Type B pancreatic cell (in vitro differentiated cells): ENCODE data around the gene COL26A1. TPM values are rescaled to one million over a fixed set of nuclear protein-coding genes. Genes with fewer than 3 reads are reported as not detected.
"Not testable (repeated sequence)": the region's sequence is repeated elsewhere in the genome, so short reads cannot be mapped to it uniquely, and the experiment has no call there.

Experiments
- DNase-seq: peaks from one replicate; pipeline ENCODE4 v3.0.0; 2021; ENCODE audit warnings: mixed read lengths; ENCODE audit not compliant: unreplicated experiment; ENCODE audit errors: extremely low spot score
- H3K27ac Mint-ChIP-seq: 2 replicates; pipeline ENCODE4 v1.8.0; 2021; ENCODE audit warnings: mild to moderate bottlenecking, mixed read lengths
- H3K27me3 Mint-ChIP-seq: 2 replicates; pipeline ENCODE4 v1.8.0; 2021; ENCODE audit warnings: mixed read lengths
- H3K36me3 Mint-ChIP-seq: 2 replicates; pipeline ENCODE4 v1.8.0; 2021; ENCODE audit warnings: mixed read lengths
- H3K4me1 Mint-ChIP-seq: one replicate; pipeline ENCODE4 v1.8.0; 2021; ENCODE audit warnings: mixed read lengths; ENCODE audit not compliant: unreplicated experiment
- H3K4me3 Mint-ChIP-seq: 2 replicates; pipeline ENCODE4 v1.8.0; 2021; ENCODE audit warnings: mild to moderate bottlenecking, mixed read lengths
- H3K9me3 Mint-ChIP-seq: 2 replicates; pipeline ENCODE4 v1.8.0; 2021; ENCODE audit warnings: mixed read lengths
- CTCF ChIP-seq: fragments of 200-600 bp; sonication (generic); conservative IDR thresholded peaks from 2 replicates; pipeline ENCODE4 v1.5.0; 2021; ENCODE audit warnings: antibody characterized with exemption, mild to moderate bottlenecking
- total RNA-seq: library from RNA; stranded (reverse); gene quantifications from 2 replicates; pipeline ENCODE4 v1.2.1, GENCODE V29; 2021; ENCODE audit warnings: low replicate concordance

The COL26A1 gene
- total RNA-seq, 1 donor from 2014 or later: 47.9 TPM

GRCh38 chr7:101466871-101467270 is 104.2 kb downstream of the COL26A1 start:
- no peak overlapping the region for H3K4me3 Mint-ChIP-seq
- H3K27ac Mint-ChIP-seq: no peak overlapping the region
- no peaks in the 10 kb centered on the region for H3K27me3 Mint-ChIP-seq
- H3K4me1 Mint-ChIP-seq: peaks cover 16% of the 10 kb centered on the region
- no peak for DNase-seq
- no peak for TF ChIP-seq CTCF
- no peaks in the 10 kb centered on the region for H3K9me3 Mint-ChIP-seq
- H3K36me3 Mint-ChIP-seq: no peaks in the 10 kb centered on the region

- no peaks in the 10 kb centered on the region for H3K9me3 Mint-ChIP-seq
- no peak for TF ChIP-seq CTCF
- H3K36me3 Mint-ChIP-seq: no peaks in the 10 kb centered on the region
- no peak for DNase-seq
- no peak overlapping the region for H3K27ac Mint-ChIP-seq
- H3K4me3 Mint-ChIP-seq: no peak overlapping the region
- peaks cover 16% of the 10 kb centered on the region for H3K4me1 Mint-ChIP-seq
- no peaks in the 10 kb centered on the region for H3K27me3 Mint-ChIP-seq
Observed at GRCh38 chr7:101468546-101469275, 106.0 kb downstream of the COL26A1 start.

GRCh38 chr7:101470668-101471487 is 108.2 kb downstream of the COL26A1 start:
- Mint-ChIP-seq H3K36me3 (no peaks in the 10 kb centered on the region), H3K27me3 (no peaks in the 10 kb centered on the region), H3K4me3 (no peak overlapping the region), H3K9me3 (no peaks in the 10 kb centered on the region), H3K4me1 (peaks cover 16% of the 10 kb centered on the region), H3K27ac (no peak overlapping the region)
- no peak for TF ChIP-seq CTCF
- no peak for DNase-seq

GRCh38 chr7:101474178-101474577 is 111.5 kb downstream of the COL26A1 start:
- H3K27ac Mint-ChIP-seq: no peak overlapping the region
- no peak overlapping the region for H3K4me3 Mint-ChIP-seq
- peaks cover 5% of the 10 kb centered on the region for H3K4me1 Mint-ChIP-seq
- H3K36me3 Mint-ChIP-seq: peaks cover 5% of the 10 kb centered on the region
- TF ChIP-seq CTCF: no peak
- H3K9me3 Mint-ChIP-seq: peaks cover 5% of the 10 kb centered on the region
- DNase-seq: no peak
- H3K27me3 Mint-ChIP-seq: no peaks in the 10 kb centered on the region

GRCh38 chr7:101475691-101476090 is 113.0 kb downstream of the COL26A1 start:
- not testable (repeated sequence) for H3K36me3 Mint-ChIP-seq, DNase-seq, H3K4me1 Mint-ChIP-seq, H3K4me3 Mint-ChIP-seq, H3K9me3 Mint-ChIP-seq, H3K27me3 Mint-ChIP-seq, H3K27ac Mint-ChIP-seq

- Mint-ChIP-seq H3K27ac (no peak overlapping the region), H3K27me3 (no peaks in the 10 kb centered on the region)
- DNase-seq: no peak
Observed at GRCh38 chr7:101479217-101479616, 116.5 kb downstream of the COL26A1 start.

GRCh38 chr7:101486056-101486432 is 123.4 kb downstream of the COL26A1 start:
- not testable (repeated sequence) for H3K9me3 Mint-ChIP-seq, DNase-seq, H3K27ac Mint-ChIP-seq, H3K4me3 Mint-ChIP-seq, H3K36me3 Mint-ChIP-seq, H3K27me3 Mint-ChIP-seq
- H3K4me1 Mint-ChIP-seq: peaks cover 18% of the 10 kb centered on the region

More at GRCh38 chr7:101479217-101479616, 116.5 kb downstream of the COL26A1 start:
- no peak overlapping the region for H3K4me3 Mint-ChIP-seq
- no peak for TF ChIP-seq CTCF
- peaks cover 9% of the 10 kb centered on the region for H3K36me3 Mint-ChIP-seq
- no peaks in the 10 kb centered on the region for H3K4me1 Mint-ChIP-seq
- H3K9me3 Mint-ChIP-seq: peaks cover 9% of the 10 kb centered on the region
